T-helper 17 cell (primary cell): Measurements from ENCODE around the gene PAPPA2. TPM values are rescaled to one million over a fixed set of nuclear protein-coding genes. Genes with fewer than 3 reads are reported as not detected.
"Not testable (repeated sequence)": the region's sequence is repeated elsewhere in the genome, so short reads cannot be mapped to it uniquely, and the experiment has no call there.

ENCODE experiments used
- ATAC-seq: fragments of 150-1000 bp; cut with Tn5 transposase; 2 replicates; pipeline ENCODE4 v1.10.0; 2021; ENCODE audit warnings: mild to moderate bottlenecking, moderate library complexity
- DNase-seq, 3 donors: peaks; one replicate each; pipeline versions ENCODE4 v3.0.0 to v3.0.0-alpha.2; 2020 to 2021
- H3K9me3 ChIP-seq: one replicate; pipeline ENCODE4 v1.7.0; 2013; ENCODE audit warnings: low read length, mild to moderate bottlenecking; ENCODE audit not compliant: control insufficient read depth, poor library complexity, severe bottlenecking
- H3K27ac Mint-ChIP-seq: one replicate; pipeline ENCODE4 v1.8.0; 2022; ENCODE audit warnings: mild to moderate bottlenecking, moderate library complexity, mixed read lengths
- H3K27me3 Mint-ChIP-seq: one replicate; pipeline ENCODE4 v1.8.0; 2022; ENCODE audit warnings: mixed read lengths
- H3K36me3 Mint-ChIP-seq: one replicate; pipeline ENCODE4 v1.8.0; 2022; ENCODE audit warnings: low read depth, mixed read lengths
- H3K4me1 Mint-ChIP-seq: one replicate; pipeline ENCODE4 v1.8.0; 2022; ENCODE audit warnings: mild to moderate bottlenecking, mixed read lengths
- H3K4me3 Mint-ChIP-seq: one replicate; pipeline ENCODE4 v1.8.0; 2022; ENCODE audit warnings: mild to moderate bottlenecking, moderate library complexity, mixed read lengths
- total RNA-seq, 4 donors: library from RNA in 2 of 4; stranded (reverse) in 2 of 4; gene quantifications; one replicate each; pipeline ENCODE4 v1.2.3 and lab custom pipeline; 2022 to 2026

Gene PAPPA2
- total RNA-seq, 2 donors from 2014 or later: 0.17 to 0.73 TPM

DNA sequence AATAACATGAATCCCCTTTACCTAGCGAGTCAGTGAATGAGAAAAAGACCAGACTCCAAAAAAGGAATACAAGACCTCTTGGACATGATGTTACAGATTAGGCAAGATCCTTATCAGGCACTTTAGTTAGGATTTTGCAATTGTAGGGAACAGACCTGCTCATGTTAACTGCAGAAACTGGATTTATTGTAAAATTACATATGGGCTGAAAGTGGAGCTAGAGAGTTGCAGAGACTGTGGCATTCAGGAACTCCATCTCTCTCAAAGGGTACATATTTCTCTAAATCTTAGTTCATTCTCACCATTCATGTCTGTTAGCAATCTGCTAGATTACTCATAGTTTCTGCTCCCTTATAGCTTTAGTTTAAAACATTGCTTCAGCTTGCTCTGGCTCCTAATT lies 142.2 kb downstream of the PAPPA2 start:
- no peak for DNase-seq
- H3K9me3 ChIP-seq: no peaks in the 10 kb centered on the region
- no peak overlapping the region for H3K27ac Mint-ChIP-seq
- H3K36me3 Mint-ChIP-seq: no peaks in the 10 kb centered on the region
- peaks cover 5% of the 10 kb centered on the region for H3K27me3 Mint-ChIP-seq
- no peak overlapping the region for H3K4me3 Mint-ChIP-seq
- no peak for ATAC-seq
- no peaks in the 10 kb centered on the region for H3K4me1 Mint-ChIP-seq

DNA sequence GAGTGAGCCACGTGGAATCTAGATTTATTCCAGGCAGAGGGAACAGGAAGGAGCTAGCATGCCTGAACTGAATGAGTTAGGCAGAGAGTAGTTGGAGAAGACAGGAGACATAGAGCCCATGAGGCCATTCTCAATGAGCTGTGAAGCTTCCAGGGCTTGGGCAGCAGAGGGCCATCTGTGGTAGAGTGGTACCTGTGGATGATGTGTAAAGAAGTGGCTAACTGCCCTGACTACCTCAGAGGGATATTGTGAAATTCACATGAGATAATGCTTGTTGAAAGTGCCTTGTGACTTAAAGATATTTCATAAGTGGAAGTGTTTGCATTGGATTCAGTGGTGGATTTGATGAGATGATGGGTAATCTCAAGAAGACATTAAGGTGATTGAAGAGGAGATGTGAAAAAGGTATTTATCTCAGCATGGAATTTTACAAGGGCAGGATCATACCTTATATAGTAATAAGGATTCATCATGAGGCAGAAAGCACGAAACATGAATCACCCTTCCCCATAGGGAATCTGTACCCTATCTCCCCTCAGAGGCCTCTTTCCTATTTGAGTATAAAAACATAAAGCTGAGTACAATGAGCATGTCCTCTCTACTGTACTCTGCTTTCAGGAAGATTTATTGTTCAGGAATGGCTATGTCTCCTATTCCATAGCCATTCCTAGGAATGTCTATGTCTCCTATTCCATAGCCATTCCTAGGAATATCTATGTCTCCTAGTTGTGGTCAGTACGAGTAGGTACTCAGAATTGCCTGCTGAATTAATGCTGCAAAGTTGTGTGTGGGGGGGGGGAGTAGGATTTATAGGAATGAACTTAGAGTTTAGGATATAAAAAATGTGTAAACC lies 146.8 kb downstream of the PAPPA2 start:
- no peaks in the 10 kb centered on the region for H3K9me3 ChIP-seq
- no peak overlapping the region for H3K27ac Mint-ChIP-seq
- DNase-seq (no peak), ATAC-seq (no peak)
- H3K4me3 Mint-ChIP-seq: no peak overlapping the region
- H3K36me3 Mint-ChIP-seq: no peaks in the 10 kb centered on the region
- peaks cover 5% of the 10 kb centered on the region for H3K27me3 Mint-ChIP-seq
- no peaks in the 10 kb centered on the region for H3K4me1 Mint-ChIP-seq

DNA sequence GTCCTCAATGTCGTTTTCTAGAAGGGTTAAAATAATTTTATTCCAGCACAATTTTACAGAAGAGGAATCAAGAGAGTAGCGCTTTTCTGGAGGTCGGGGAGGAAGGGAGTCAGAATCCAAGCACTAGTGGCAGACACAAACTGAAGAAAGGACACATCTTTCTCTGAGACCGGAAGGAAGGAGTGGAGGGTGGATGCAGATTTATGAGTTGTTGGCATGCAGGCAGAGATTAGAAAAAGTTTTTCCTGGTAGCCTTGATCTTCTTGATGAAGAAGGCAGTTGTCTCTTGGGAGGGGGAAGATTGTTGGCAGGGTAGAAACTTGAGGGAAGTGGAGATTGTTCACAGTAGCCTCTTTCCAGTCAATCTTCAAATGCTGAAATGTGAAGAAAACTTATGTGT lies 149.8 kb downstream of the PAPPA2 start:
- no peak overlapping the region for H3K27ac Mint-ChIP-seq
- no peaks in the 10 kb centered on the region for H3K4me1 Mint-ChIP-seq
- no peaks in the 10 kb centered on the region for H3K27me3 Mint-ChIP-seq
- ATAC-seq: no peak
- no peaks in the 10 kb centered on the region for H3K9me3 ChIP-seq
- H3K36me3 Mint-ChIP-seq: no peaks in the 10 kb centered on the region
- DNase-seq: no peak
- H3K4me3 Mint-ChIP-seq: no peak overlapping the region

DNA sequence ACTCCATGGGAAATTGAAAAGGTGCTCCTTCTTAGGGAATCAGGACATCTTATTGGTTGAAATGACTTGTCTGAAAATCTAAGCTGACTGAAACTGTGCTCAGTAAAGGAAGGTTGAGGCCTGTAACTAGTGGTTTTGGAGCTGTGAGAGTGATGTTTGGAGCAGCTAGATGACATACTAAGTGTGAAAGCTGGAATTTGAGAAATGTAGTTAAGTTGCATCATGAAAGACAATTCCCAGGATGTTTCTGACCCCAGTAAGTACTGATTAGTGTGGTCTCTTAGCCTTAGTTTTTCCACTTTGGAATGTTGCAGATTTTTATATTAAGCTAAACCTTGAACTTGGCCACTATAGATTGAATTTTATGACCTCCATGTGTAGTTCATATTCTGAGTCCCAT lies 154.9 kb downstream of the PAPPA2 start:
- no peak overlapping the region for H3K4me3 Mint-ChIP-seq
- H3K27me3 Mint-ChIP-seq: no peaks in the 10 kb centered on the region
- no peak for ATAC-seq
- no peaks in the 10 kb centered on the region for H3K36me3 Mint-ChIP-seq
- DNase-seq: no peak
- H3K27ac Mint-ChIP-seq: no peak overlapping the region
- no peaks in the 10 kb centered on the region for H3K9me3 ChIP-seq
- H3K4me1 Mint-ChIP-seq: no peaks in the 10 kb centered on the region

DNA sequence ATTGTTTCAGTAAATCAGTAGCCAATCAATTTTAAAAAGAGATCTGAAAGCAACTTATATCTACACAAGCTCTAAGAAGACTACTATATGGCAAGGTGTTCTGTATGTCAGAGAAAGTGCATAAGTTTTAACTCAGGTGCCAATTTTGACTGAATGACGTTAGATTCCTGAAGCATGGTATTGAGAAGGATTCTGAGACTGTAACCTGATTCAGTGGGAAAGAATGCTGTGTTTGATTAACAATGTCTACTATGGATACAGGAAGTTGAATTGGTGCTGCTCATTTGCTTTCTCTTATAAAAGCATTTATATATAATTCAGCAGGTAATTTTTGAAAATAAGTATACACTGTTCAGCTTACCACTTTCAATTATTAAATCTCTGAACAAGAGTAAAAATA lies 156.3 kb downstream of the PAPPA2 start:
- no peaks in the 10 kb centered on the region for H3K36me3 Mint-ChIP-seq
- H3K4me1 Mint-ChIP-seq: no peaks in the 10 kb centered on the region
- DNase-seq (no peak), ATAC-seq (no peak)
- H3K4me3 Mint-ChIP-seq: no peak overlapping the region
- H3K9me3 ChIP-seq: no peaks in the 10 kb centered on the region
- H3K27ac Mint-ChIP-seq: no peak overlapping the region
- H3K27me3 Mint-ChIP-seq: no peaks in the 10 kb centered on the region

DNA sequence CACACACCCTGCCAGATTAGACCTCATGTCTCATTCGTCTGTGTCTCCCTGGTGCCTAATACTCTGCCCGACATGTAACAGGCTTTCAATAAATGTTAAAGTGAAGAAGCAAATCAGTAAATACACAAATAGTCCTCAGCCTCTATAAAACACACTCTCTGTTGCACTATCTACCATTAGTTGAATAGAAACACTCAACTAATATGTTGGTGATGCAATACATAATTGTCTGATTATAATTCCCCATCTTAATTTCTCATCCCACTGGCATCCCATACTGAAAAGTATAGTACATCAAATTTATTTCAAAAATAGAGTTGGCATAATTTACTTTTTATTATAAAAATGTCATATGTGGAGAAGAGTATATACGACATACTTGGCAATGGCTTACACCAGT lies 162.4 kb downstream of the PAPPA2 start:
- ATAC-seq: no peak
- no peak overlapping the region for H3K27ac Mint-ChIP-seq
- DNase-seq: no peak
- no peak overlapping the region for H3K4me3 Mint-ChIP-seq
- H3K4me1 Mint-ChIP-seq: no peaks in the 10 kb centered on the region
- no peaks in the 10 kb centered on the region for H3K27me3 Mint-ChIP-seq
- H3K36me3 Mint-ChIP-seq: no peaks in the 10 kb centered on the region
- no peaks in the 10 kb centered on the region for H3K9me3 ChIP-seq

DNA sequence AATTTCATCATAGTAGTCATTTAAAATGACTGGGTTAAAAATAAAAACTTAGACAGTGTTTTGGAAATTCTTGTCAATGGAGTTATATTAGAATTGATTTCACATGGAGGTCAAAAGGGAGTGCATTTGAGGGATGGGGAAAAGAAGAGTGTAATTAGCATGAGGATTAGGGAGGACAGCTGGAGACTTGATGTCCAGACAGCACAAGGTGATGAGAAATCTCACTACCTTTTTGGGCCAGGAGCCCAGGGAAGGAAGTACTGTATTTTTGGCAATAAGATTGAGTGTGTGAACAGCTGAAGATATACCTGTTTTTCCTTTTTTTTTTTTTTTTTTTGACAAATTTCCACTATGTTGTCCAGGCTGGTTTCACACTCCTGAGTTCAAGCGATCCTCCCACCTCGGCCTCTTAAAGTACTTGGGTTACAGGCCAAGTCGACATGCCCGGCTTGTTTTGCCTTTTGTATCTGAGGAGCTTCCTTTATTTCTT lies 163.6 kb downstream of the PAPPA2 start:
- Mint-ChIP-seq H3K4me1 (no peaks in the 10 kb centered on the region), H3K36me3 (no peaks in the 10 kb centered on the region), H3K4me3 (no peak overlapping the region), H3K27ac (no peak overlapping the region), H3K27me3 (no peaks in the 10 kb centered on the region)
- H3K9me3 ChIP-seq: no peaks in the 10 kb centered on the region
- ATAC-seq (no peak), DNase-seq (no peak)

DNA sequence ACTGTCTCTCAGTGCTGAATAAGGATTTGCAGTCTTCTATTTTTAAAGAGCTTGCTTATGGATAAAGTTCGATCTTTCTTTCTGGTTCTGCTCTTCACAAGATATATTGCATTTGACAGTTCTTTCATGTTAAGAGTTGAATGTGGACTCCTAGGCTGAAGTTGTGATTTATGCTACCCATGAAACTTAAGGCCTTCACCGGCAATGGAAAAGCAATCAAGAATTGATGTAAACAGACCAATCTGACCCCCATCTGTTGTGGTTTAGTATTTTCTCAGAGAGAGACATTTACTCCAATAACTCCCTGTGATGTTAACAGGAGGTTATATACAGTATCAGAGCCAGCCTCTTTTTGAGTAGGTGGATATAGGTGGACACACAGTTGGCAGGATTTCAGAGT lies 165.8 kb downstream of the PAPPA2 start:
- H3K36me3 Mint-ChIP-seq: no peaks in the 10 kb centered on the region
- no peak overlapping the region for H3K4me3 Mint-ChIP-seq

DNA sequence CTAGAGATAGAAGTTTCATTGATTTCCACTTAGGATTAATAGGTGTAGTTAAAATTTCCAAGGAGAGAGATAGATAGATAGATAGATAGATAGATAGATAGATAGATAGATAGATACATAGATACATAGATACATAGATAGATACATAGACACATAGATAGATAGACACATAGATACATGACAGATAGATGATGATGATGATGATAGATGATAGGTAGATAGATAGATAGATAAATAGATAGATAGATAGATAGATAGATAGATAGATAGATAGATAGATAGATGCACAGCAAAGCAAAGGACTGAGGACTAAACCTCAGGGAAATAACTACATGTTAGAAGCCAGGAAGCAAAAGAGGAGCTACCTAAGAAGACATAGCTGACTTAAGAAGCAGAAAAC lies 171.8 kb downstream of the PAPPA2 start:
- not testable (repeated sequence) for H3K4me3 Mint-ChIP-seq, H3K27ac Mint-ChIP-seq, DNase-seq, H3K4me1 Mint-ChIP-seq, H3K9me3 ChIP-seq, ATAC-seq, H3K36me3 Mint-ChIP-seq, H3K27me3 Mint-ChIP-seq

More for the DNA sequence above, 165.8 kb downstream of the PAPPA2 start:
- ATAC-seq: no peak
- no peak overlapping the region for H3K27ac Mint-ChIP-seq
- H3K27me3 Mint-ChIP-seq: no peaks in the 10 kb centered on the region
- H3K9me3 ChIP-seq: no peaks in the 10 kb centered on the region
- no peaks in the 10 kb centered on the region for H3K4me1 Mint-ChIP-seq
- DNase-seq: no peak

DNA sequence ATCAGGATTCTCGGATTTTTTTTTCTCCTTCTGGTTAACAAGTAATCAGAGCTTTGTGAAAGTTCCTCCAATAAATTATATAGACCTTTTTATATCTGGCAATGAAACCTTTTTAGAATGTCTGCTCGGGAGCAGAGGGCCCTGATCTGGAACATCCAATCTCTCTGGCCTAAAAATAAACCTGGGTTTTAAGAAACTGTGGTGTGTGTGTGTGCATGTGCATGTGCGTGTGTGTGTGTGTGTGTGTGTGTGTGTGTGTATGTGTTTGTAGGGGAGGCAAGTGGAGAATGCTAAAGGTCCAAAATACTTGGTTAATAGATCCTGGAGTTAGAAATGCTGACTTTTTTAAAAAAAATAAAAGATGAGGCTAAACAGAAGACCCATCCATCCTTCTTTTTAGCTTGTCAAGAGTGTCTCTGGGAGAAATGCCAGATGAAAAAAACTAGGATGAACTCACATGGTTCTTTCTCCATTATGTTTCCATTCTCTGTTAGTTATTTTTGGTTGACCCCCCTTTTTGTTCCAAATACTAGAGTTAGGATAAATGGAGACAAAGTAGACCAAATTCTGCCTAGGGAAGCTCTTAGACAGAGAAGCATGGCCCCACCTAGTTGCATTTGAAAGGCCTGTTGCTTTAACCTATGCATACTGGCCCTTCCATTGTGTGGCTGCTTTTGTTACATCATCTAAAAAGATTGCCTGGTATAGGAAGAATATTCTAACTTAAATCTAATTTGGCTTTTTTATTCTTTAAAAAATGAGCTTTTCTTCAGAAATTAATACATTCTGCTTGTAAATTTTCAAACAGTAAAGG lies 175.9 kb downstream of the PAPPA2 start:
- no peaks in the 10 kb centered on the region for H3K27me3 Mint-ChIP-seq
- H3K36me3 Mint-ChIP-seq: no peaks in the 10 kb centered on the region
- no peaks in the 10 kb centered on the region for H3K4me1 Mint-ChIP-seq
- no peaks in the 10 kb centered on the region for H3K9me3 ChIP-seq
- ATAC-seq: no peak
- no peak overlapping the region for H3K4me3 Mint-ChIP-seq
- no peak overlapping the region for H3K27ac Mint-ChIP-seq
- DNase-seq: no peak

DNA sequence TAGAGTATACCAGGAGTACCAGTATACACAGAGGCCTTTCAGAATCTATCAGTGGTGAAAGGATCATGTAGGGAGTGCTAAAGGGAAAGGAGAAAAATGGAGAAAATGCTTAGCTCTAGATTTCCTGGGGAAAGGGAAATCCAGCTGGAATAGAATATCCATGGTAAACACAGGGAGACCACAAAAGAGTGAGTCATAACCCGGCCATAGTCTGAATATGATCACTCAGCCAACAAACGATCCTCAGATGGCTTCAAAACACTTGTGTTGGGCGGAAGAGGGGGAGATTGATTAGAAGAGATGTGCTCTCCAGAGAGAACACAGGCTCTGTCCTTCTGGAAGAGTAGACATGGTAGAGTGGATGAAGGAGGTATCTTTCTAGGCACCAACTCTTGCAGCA lies 180.6 kb downstream of the PAPPA2 start:
- H3K4me3 Mint-ChIP-seq: no peak overlapping the region
- H3K4me1 Mint-ChIP-seq: no peaks in the 10 kb centered on the region
- no peak overlapping the region for H3K27ac Mint-ChIP-seq
- no peak for ATAC-seq
- H3K27me3 Mint-ChIP-seq: no peaks in the 10 kb centered on the region
- DNase-seq: no peak
- no peaks in the 10 kb centered on the region for H3K36me3 Mint-ChIP-seq
- no peaks in the 10 kb centered on the region for H3K9me3 ChIP-seq

DNA sequence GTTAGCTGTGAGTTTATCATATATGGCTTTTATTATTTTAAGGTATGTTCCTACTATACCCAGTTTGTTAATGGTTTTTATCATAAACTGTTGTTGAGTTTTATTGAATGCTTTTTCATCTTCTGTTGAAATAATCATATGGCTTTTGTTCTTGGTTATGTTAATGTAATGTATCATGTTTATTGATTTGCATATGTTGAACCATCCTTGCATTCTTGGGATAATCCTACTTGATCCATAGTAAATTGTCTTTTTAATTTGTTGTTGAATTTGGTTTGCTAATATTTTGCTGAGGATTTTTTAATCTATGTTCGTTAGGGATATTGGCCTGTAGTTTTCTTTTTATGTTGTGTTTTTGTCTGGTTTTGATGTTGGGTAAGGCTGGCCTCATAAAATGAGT lies 185.6 kb downstream of the PAPPA2 start:
- Mint-ChIP-seq H3K27me3 (no peaks in the 10 kb centered on the region), H3K4me1 (no peaks in the 10 kb centered on the region), H3K36me3 (no peaks in the 10 kb centered on the region), H3K27ac (no peak overlapping the region), H3K4me3 (no peak overlapping the region)
- DNase-seq (no peak), ATAC-seq (no peak)
- peaks cover 3% of the 10 kb centered on the region for H3K9me3 ChIP-seq

DNA sequence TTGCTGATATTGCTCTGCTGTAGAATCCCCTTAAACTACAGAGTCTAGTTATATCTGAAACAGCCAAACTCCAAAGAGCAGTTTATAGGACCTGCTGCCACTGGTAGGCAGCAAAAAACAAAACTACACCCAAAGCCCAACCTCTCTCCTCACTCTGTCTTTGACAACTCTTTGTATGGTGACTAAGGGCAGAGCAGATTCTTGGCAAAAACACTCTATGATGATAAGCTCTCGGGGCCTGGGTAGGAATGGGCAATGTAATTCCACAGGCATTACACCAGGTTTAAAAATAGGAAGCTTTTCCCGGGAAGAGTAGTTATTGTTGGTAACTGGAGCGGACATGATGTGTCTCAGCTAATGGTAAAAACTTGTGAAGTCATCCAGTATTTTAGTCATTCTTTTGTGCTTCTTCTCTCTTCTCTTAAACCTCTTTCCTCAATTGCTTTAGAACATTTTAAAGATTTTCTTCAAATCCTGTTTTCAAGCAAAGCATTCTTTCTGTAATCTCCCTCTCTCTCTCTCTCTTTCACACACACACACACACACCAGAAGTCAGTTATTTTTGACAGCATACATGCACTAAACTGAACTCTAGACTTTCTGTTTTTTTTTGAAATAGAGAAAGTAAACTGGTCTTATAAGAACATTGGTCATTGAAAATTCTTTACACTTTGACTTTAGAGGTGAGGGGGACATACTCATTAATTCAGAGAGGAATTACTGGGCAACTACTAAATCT lies 193.5 kb downstream of the PAPPA2 start:
- H3K36me3 Mint-ChIP-seq: no peaks in the 10 kb centered on the region
- ATAC-seq: no peak

More for the DNA sequence above, 193.5 kb downstream of the PAPPA2 start:
- Mint-ChIP-seq H3K27ac (no peak overlapping the region), H3K27me3 (no peaks in the 10 kb centered on the region), H3K4me1 (no peaks in the 10 kb centered on the region), H3K4me3 (no peak overlapping the region)
- no peak for DNase-seq
- H3K9me3 ChIP-seq: peaks cover 3% of the 10 kb centered on the region
